GM18909 (cell line): ENCODE results near the gene DENND4B.

Experiments used
- ATAC-seq: cut with Tn5 transposase; IDR thresholded peaks from one replicate; pipeline ENCODE4 v1.9.1; 2021; ENCODE audit warnings: mild to moderate bottlenecking; ENCODE audit not compliant: unreplicated experiment, poor library complexity

The DENND4B gene

DNA sequence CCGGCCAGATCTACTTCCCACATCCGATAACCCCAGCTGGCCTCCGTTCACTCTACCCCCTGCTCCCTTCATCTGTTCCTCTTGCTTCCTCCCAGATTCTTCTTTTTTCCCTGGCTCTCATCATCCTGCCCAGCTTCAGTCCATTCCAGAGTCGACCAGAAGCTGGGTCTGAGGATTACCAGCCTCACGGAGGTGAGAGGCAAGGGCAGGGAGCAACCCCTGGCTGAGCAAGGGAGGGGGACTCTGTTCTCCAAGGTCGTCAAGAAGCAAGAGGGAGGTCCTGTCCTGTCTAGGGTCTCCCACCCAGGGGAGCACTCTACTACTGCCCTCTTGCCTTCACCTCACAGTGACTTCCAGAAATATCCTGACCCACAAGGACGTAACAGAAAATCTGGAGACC, 27.0 kb upstream of the DENND4B start:
- ATAC-seq, result no peak

DNA sequence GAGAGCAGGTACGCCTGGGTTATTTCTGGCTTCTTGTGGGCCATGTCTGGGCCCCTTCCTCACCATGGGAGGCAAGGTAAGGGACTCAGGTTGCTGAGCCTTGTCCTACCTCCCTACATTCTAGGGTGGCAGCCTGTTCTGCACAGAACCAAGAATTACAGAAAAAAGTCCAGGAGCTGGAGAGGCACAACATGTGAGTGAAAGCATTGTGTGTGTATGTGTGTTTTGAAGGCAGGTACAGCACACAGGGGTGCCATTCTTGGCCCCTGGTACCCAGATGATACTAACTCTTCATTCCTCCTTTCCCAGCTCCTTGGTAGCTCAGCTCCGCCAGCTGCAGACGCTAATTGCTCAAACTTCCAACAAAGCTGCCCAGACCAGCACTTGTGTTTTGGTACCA, 26.6 kb upstream of the DENND4B start:
- no peak for ATAC-seq

DNA sequence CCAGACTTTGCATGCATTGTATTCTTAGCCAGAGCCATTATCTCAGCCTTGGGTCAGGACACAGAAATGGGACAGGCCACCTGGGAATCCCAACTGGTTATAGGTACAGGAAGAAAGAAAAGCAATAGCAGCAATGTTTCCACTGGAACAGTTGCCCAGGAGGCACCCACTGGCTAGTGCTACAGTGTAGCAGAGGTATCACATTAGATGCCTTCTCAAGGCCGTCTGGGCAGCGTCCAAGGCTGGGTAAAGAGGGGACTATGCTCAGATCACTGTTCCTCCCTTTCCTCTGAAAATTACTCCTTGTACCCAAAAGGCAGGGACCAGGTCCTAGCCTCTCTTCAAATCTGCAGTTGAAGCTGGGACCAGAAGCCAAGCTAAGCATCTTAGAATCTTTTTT, 23.8 kb upstream of the DENND4B start:
- no peak for ATAC-seq

DNA sequence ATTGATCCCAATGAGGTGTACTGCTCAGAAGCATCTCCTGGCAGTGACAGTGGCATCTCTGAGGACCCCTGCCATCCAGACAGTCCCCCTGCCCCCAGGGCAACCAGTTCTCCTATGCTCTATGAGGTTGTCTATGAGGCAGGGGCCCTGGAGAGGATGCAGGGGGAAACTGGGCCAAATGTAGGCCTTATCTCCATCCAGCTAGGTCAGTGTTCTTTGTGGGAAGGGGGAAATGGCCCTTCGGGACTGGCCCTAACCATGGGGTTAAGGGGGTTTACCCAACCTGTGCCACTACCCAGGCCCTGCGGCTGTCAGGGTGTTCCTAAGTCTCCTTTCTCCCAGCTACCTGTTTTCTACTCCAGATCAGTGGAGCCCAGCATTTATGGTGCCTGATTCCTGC, 22.5 kb upstream of the DENND4B start:
- ATAC-seq, result no peak

DNA sequence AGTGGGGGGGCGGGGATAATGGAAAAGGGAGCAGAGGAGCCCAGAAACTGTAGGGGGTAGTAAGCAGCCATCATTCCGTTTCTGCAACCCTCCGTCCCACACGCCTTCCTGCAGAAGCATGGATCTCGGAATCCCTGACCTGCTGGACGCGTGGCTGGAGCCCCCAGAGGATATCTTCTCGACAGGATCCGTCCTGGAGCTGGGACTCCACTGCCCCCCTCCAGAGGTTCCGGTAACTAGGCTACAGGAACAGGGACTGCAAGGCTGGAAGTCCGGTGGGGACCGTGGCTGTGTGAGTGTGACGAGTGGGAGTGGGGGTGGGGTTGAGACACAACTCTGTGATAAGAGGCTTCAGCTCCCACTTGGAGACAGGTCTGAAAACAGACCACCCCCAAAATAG, 21.9 kb upstream of the DENND4B start:
- ATAC-seq, result no peak

DNA sequence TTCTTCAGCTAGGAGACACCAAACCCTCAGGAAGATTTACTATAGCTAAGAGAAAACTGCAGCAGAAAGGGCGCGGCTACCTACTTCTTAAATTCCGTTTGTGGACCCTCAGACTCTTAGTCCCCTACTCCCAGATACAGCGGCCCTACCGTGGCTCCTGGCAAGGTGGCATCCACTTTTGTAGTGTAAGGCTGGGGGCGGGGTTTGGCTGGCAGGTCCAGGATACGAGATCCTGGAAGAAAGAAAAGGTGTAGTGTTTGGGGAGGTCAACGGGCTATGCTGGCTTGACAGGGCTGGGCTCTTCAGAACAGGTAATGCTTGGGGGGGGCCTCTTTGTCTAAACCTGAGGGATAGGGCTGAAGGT, 21.5 kb upstream of the DENND4B start:
- ATAC-seq, result no peak

DNA sequence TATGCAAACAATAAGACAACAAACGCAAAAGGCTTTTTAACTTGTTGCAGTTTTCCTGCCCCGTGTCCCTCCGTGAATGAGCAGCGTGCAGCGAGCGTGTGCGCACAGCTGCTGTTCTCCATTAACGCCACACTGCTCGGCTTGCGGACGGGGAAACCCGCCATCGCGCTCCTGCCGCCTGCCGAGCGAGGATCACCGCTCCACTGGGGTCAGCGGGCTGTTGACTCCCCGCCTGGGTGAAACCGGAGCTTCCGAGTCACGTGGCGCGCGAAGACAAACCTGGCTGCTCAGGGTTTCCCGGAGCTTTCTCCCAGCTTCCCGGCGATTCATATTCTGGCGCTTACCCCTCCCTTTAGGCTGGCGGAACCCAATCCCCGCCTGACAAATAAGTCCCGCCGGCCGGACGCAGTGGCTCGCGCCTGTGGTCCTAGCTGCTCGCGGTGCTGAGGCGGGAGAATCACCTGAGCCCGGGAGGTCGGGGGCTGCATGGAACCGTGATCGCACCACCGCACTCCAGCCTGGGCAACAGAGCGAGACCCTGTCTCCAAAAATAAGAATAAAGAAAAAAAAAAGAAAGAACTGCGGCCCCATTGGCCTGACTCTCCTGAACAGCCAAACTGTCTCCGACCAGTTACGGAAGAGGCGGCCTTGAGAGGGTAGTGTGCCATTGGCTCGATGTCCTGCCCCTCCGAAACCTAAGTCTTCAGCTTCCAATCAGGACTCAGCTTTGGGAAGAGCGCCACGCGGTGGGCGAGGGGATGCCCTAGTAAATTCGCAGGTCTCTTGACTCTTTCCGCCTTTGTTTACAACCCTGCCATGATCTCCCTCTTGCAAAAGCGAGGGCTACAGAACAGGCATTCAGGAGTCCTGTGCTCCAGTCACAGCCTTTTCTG, 20.8 kb upstream of the DENND4B start, which contains the start of gene CREB3L4:
Gene CREB3L4 (plus strand): TSS at position 796 of the 893 bp plus-strand sequence. CDS start 624 bp downstream, outside the sequence.
- ATAC-seq, result peak; percentile 73

DNA sequence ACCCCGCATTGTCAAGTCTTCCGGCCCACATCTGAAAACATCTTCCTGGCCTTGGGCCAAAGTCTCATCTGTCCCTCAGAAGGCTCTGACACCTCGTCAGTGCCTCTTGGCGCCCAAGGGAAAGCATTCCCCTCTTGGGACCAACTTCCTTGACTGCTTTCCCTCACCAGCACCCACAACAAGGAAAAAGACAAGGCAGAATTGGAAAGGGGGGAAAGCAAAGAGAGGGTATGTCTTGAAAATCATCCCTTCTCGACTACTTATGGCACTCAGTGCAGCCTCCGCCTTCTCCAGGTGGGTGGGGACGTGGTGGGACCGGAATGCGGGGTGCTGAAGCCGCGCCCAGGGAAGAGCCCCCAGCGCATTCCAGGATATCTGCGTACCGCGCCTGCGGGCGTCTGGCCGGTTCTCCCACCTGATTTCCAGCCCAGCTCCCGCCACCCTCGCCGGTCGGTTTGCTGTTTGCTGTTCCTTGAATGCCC, 17.4 kb upstream of the DENND4B start:
- no peak for ATAC-seq

DNA sequence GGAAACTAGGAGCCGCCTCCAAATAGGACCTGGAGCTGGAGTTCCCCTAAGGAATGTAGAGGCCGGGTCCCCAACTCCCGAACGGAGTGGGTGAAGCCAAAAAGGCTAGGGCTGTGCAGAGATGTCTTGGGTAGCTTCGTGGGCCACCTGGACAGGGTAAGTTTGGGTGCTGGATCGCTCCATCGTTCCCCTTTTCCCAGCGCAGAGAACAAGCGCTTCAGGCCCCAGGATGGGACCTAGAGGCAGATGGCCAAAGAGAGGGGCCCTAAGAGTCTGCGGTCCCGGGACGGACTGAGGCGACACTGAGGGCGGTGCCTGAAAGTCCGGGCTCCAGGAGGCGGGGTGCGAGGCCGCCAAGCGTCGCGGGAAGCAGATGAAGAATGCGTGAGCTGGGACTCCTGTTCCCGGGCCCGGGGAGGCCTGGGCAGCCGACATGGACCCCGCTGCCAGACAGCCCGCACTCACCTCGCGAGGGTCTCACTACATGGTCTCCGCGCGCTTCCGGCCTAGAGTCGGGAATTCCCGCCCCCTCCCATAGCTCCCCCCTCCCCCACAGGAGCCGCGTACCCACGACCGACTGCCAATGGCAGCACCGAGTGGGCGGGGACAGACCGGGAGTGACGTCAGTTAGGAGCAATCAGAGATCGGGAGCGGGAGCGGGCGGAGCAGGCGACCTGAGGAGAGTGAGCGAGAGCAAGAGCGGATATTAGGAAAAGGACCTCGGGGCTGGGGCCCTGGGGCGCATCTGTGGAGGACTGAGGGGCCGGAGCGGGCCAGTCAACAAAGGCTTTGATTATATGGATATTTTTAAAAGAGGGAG, 16.7 kb upstream of the DENND4B start, which contains the start of gene SLC39A1:
Gene SLC39A1 (minus strand): TSS at position 508 of the 820 bp plus-strand sequence. CDS start 822 bp downstream, outside the sequence.
- peak; percentile 47 for ATAC-seq

DNA sequence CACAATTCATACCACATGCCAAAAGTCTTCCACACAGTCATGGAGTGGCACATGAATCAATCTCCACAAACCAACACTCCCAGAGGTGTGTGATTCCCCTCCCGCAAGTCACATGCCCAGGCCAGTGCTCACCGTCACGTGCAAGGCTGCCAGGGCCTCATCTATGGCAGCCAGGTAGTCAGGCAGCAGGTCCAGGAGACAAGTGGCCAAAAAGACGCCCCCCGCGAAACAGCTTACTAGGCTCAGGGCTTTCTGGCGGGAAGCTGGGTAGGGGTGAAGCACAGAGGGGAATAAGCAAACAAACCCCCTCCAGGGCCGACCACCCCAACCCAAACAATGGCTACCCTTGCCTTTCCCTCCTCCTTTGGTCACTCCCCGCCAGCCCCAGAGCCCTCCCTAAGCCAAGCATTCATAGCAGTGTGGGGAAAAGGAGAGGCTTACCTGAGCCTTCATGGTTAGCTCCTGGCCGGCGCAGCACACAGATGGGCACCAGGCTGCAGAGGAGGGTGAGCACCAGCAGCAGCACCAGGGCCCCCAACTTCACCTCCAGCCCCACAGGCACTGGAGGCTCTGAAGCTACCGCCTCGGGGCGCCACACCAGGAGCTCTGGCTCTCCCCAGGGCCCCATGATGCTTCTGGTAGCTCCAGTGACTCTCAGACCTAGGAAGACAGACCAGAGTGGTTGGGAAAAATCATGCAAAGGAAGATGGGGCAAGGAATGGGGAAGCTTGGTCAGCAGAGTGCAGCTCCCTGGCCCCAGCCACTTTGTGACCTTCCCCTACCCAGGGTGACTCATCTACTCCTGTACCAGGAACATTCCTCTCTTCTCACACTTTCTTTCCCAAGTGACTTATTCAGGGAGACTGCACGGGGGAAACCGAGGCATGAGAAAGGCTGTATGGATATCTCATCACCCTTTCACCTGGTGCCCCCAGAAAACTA, 15.8 kb upstream of the DENND4B start:
- ATAC-seq, result no peak

DNA sequence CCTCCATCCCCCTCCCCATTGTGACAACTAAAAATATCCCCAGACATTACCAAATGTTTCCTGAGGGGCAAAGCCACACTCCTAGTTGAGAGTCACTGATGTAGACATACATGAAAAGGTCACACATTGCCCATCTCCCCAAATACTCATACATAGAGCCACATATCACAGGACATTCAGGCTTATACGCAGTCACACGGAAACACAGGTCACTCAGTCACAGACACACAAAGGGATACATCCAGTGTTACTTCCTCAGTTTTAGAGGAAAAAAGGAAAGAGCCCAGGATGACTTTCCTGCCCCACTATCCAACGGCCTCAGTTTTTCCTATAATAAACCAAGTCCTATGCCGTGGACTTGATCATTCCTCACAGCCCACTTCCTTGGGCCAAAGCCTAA, 14.9 kb upstream of the DENND4B start:
- ATAC-seq, result no peak

DNA sequence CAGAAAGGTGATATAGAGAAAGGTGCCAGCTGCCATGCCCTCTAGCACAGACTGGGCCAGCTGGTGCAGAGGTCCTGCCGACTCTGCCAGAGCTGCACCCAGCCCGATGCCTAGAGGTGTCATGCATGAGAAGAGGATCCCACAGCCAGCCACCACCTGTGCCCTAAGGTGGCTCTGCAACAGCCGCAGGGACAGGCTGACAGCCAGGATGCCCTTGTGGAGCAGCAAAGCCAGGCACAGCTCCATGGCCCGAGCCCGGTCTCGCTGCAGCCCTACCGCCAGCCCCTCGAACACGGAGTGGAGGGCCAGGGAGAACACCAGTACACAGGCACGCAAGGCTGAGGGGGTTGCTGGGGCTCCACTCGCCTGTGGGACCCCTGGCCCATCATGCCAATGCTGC, 13.7 kb upstream of the DENND4B start:
- no peak for ATAC-seq

DNA sequence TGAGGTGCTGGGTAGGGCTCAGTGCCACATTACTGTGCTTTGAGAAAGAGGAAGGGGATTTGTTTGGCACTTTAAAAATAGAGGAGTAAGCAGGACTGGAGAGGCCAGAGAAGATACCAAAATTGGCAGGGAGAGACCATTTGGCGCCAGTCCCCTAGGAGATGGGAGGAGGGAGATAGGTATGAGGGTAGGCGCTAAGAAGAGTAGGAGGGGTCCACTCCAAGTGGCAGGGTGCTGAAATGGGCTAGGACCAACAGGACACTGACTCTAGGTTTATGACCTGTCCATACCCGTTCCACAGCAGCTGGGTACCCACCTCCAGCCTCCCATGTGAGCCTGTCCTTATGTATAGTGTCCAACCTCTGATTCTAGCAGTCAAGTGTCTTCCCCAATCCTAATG, 12.9 kb upstream of the DENND4B start:
- ATAC-seq, result no peak

DNA sequence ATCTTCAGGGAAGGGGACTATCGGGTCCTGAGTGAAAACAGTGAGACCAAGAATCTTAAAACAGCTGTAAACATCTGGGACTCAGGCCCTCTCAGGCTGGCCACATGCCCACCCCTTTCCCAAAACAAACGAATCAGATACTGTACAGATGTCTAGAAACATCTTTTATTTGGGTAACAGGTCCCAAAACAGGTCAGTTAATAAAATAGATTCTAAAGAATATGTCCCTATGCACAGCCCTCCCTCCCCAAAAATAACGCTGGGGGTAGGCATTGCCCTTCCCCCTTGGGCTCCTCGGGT, 12.4 kb upstream of the DENND4B start:
- ATAC-seq, result no peak

DNA sequence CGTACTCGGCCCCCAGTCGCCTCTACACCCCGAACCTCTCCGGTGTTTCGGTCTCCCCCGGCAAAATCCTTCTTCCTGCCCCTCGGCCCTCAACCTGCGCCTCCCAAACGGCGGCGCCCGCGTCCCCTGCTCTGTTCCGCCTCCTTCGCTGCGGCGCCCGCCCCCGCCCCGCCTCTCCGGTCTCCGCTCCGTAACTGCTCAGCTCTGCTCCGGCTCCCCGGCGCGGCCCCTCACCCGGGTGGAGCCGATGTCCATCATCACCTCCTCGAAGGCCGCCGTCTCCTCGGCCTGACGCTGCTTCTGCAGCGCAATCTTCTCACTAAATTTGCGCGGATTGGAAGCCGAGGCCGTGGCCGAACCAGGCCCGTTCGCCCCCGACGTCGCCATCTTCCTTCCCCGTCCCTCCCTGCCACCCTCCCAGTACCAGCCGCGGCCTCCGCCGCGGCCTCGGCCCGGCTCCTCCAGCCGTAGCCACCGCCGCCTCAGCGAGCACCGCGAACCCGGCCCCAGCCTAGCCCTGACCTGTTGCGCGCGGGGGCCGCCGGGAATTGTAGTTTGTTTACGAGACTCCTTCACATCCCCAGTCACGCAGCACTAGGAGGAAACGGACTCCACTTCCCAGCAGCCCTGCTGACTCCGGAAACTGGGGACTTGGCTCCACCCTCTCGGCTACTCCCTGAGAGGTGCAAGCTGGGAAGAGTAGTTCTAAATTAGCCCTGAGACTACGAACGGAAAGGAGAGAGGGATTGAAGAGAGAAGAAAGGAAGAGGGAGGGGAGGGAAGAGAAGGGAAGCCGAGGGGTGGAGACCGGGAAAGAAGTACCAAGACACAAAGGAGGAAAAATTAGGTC, 11.8 kb upstream of the DENND4B start, which contains the start of gene CRTC2:
Gene CRTC2 (minus strand): TSS at position 502 of the 850 bp plus-strand sequence. CDS start 115 bp downstream, at position 387.
- peak; percentile 77 for ATAC-seq

DNA sequence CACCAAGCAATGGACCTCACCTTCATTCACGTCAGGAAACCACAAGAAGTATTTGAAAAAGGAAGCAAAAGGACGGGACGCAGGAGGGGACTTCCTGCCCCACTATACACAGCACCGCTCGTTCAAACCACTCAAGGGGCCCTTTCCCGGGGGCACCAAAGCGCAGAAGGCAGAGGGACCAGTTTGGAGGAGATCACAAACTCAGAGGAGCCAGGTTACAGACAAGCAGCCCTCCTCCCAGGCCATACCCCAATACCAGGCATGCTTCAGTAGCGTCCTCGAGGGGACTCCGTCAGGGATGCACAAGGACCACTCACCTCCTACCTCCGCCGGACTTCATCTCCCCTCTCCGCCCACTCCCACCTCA, 11.2 kb upstream of the DENND4B start:
- peak; percentile 24 for ATAC-seq

DNA sequence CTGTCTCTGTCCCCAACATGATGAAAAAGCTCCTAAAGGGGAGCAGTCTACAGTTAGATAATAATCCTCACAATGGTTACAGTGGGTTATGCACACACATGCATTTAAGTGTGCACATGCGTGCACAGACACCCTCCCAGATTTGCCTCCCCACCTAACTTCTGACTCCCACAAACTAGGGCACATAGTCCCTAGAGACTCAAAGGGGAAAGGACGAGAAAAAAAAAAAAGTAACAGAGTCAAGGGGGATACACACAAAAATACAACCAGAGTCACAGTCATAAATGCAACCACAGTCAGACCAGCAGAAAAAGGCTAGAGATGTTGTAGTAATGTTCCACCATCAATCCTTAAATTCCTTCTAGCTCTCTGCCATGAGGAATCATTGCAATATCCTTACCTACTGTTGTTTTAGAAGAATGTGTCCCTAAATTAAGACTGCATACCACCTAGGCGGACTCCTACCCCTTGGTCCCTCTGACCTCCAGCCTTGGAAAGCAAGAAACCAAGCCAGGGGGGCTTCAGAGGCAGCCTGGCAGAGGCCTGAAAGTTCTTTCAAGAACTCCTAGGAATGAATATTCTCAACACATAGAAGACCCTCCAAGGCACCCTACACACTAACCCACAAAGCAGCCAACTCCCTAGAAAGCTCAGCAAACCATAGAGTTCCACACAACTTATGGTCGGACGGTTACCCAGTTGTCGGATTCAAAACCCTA, 10.6 kb upstream of the DENND4B start:
- no peak for ATAC-seq

DNA sequence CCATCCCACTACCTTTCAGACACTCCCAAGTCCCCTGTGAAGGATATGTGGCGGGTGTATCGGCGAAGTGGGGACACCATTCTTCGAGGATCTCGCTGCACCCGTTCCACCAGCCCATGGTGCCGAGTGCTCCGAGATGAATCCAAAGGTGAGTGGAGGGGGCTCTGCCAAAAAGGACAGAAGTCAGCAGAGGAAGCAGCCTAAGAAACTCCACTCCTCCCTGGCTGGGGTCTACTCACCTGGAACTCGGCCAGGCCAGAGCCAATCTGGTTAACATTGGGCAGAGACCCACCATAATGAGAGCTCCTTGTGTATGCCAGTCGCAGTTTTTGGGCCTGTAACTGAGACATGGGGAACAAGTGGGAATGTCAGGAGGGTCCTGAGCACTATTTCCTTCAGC, 8.3 kb upstream of the DENND4B start:
- ATAC-seq, result no peak
